C4-2B (cell line): ENCODE data around the gene TNFRSF18.

Experiments
- ZFX ChIP-seq: fragments of 450-650 bp; IDR thresholded peaks from 2 replicates; pipeline ENCODE4 v1.6.1; 2017
- TF ChIP-seq, protein P1 (sequence below): fragments of 450-650 bp; conservative IDR thresholded peaks from 2 replicates; pipeline ENCODE4 v1.5.1; 2017; ENCODE audit warnings: mild to moderate bottlenecking

GRCh38 chr1:1228596-1229321, 22.4 kb upstream of the TNFRSF18 start:
- TF ChIP-seq, protein P1, sequence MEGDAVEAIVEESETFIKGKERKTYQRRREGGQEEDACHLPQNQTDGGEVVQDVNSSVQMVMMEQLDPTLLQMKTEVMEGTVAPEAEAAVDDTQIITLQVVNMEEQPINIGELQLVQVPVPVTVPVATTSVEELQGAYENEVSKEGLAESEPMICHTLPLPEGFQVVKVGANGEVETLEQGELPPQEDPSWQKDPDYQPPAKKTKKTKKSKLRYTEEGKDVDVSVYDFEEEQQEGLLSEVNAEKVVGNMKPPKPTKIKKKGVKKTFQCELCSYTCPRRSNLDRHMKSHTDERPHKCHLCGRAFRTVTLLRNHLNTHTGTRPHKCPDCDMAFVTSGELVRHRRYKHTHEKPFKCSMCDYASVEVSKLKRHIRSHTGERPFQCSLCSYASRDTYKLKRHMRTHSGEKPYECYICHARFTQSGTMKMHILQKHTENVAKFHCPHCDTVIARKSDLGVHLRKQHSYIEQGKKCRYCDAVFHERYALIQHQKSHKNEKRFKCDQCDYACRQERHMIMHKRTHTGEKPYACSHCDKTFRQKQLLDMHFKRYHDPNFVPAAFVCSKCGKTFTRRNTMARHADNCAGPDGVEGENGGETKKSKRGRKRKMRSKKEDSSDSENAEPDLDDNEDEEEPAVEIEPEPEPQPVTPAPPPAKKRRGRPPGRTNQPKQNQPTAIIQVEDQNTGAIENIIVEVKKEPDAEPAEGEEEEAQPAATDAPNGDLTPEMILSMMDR: no peak
- no peak for TF ChIP-seq ZFX
